HCT116 (cell line): ENCODE data around the gene PRXL2A. TPM values are rescaled to one million over a fixed set of nuclear protein-coding genes. Genes with fewer than 3 reads are reported as not detected.

Experiments
- ATAC-seq: fragments of 200-7000 bp; cut with Tn5 transposase; 2 replicates; pipeline ENCODE4 v1.9.1; 2020; ENCODE audit warnings: mild to moderate bottlenecking, moderate library complexity
- BruUV-seq: library from RNA; stranded (reverse); fragments of 400-500 nt; replicated peaks from 2 replicates; lab custom pipeline; 2021; lab: Mats Ljungman, UMichigan
- CTCF ChIA-PET: fragments of 300-600 bp; sonication (Branson Sonifier 250); formaldehyde crosslinking; loops from one replicate; lab custom pipeline; 2021; ENCODE audit warnings: antibody characterized with exemption; lab: Charles Lee
- POLR2A ChIA-PET: fragments of 300-600, 350-600 bp; sonication (Branson Sonifier 250); formaldehyde crosslinking; loops from one replicate; lab custom pipeline; 2021; ENCODE audit warnings: antibody characterized with exemption; lab: Charles Lee
- RAD21 ChIA-PET, 2 experiments: fragments of 300-600 bp; sonication (Branson Sonifier 250); formaldehyde crosslinking; loops; one replicate each; lab custom pipeline; 2023; ENCODE audit warnings: low total read pairs in 2 of 2; ENCODE audit not compliant: uncharacterized antibody in 2 of 2, unreplicated experiment in 2 of 2, low non-redundant PET in 1 of 2; lab: Charles Lee
- DNase-seq: peaks from one replicate; pipeline ENCODE4 v3.0.0-alpha.2; 2010; ENCODE audit warnings: low read depth, low spot score
- H2AFZ ChIP-seq: fragments of 200-600 bp; shearing (Covaris generic), sonication (generic); 2 replicates; pipeline ENCODE4 v1.6.1; 2017; ENCODE audit warnings: low read depth, mixed run types, mixed read lengths, antibody characterized with exemption, low read length; ENCODE audit not compliant: poor library complexity, severe bottlenecking
- H3K27ac ChIP-seq: 2 replicates; pipeline ENCODE4 v1.5.1; 2012; ENCODE audit warnings: low read depth, low read length
- H3K27me3 ChIP-seq: fragments of 200-600 bp; sonication (generic); 2 replicates; pipeline ENCODE4 v1.6.1; 2016; ENCODE audit warnings: mixed run types, low read length, mixed read lengths; ENCODE audit not compliant: insufficient read depth
- H3K36me3 ChIP-seq, 2 experiments: fragments of 200-500 bp in 1 of 2; fragments of 200-600 bp in 1 of 2; sonication (Bioruptor generic) in 1 of 2; sonication (generic) in 1 of 2; 2 replicates each; pipeline versions ENCODE4 v1.5.1 to v1.6.1; 2014 to 2016; ENCODE audit warnings: low read length in 2 of 2, inconsistent platforms in 1 of 2, mixed read lengths in 1 of 2, mixed run types in 1 of 2; ENCODE audit not compliant: insufficient read depth in 2 of 2, control insufficient read depth in 1 of 2
- H3K4me1 ChIP-seq, 2 experiments: fragments of 200-600 bp in 1 of 2; sonication (generic) in 1 of 2; 2 replicates each; pipeline versions ENCODE4 v1.5.1 to v1.6.1; 2012 to 2017; ENCODE audit warnings: low read length in 2 of 2, inconsistent platforms in 1 of 2, mild to moderate bottlenecking in 1 of 2, mixed read lengths in 1 of 2, mixed run types in 1 of 2, moderate library complexity in 1 of 2; ENCODE audit not compliant: insufficient read depth in 2 of 2, control insufficient read depth in 1 of 2
- H3K4me2 ChIP-seq: fragments of 200-600 bp; sonication (generic); 2 replicates; pipeline ENCODE4 v1.6.1; 2017; ENCODE audit warnings: mixed run types, low read length, mixed read lengths
- H3K4me3 ChIP-seq, 2 experiments: fragments of 200-600 bp in 1 of 2; sonication (generic) in 1 of 2; replicated peaks in 1 of 2; 2 replicates each; pipeline ENCODE4 v1.5.1; 2011 to 2016; ENCODE audit warnings: low read length in 2 of 2, control low read depth in 1 of 2, low read depth in 1 of 2, mild to moderate bottlenecking in 1 of 2, mixed read lengths in 1 of 2, mixed run types in 1 of 2
- H3K79me2 ChIP-seq: fragments of 200-600 bp; sonication (generic); 2 replicates; pipeline ENCODE4 v1.6.1; 2017; ENCODE audit warnings: mild to moderate bottlenecking, mixed run types, low read length, moderate library complexity, mixed read lengths; ENCODE audit not compliant: insufficient read depth
- H3K9ac ChIP-seq: fragments of 200-600 bp; sonication (generic); 2 replicates; pipeline ENCODE4 v1.6.1; 2016; ENCODE audit warnings: low read length, mixed read lengths
- H3K9me2 ChIP-seq: fragments of 200-600 bp; sonication (generic), shearing (Covaris generic); 2 replicates; pipeline ENCODE4 v1.6.1; 2017; ENCODE audit warnings: mixed run types, mild to moderate bottlenecking, moderate library complexity; ENCODE audit not compliant: insufficient read depth
- H3K9me3 ChIP-seq, 2 experiments: fragments of 200-500 bp in 1 of 2; fragments of 200-600 bp in 1 of 2; sonication (Bioruptor generic) in 1 of 2; sonication (generic) in 1 of 2; 2 replicates each; pipeline ENCODE4 v1.6.1; 2014 to 2017; ENCODE audit warnings: low read length in 2 of 2, mixed read lengths in 2 of 2, inconsistent platforms in 1 of 2, low read depth in 1 of 2, mild to moderate bottlenecking in 1 of 2, mixed run types in 1 of 2, moderate library complexity in 1 of 2; ENCODE audit not compliant: control insufficient read depth in 1 of 2, insufficient read depth in 1 of 2
- H4K20me1 ChIP-seq: fragments of 200-600 bp; sonication (generic), shearing (Covaris generic); 2 replicates; pipeline ENCODE4 v1.6.1; 2017; ENCODE audit warnings: mixed run types, mild to moderate bottlenecking, moderate library complexity; ENCODE audit not compliant: insufficient read depth
- CBX3 ChIP-seq: IDR thresholded peaks from 2 replicates; pipeline ENCODE4 v1.6.1; 2012; ENCODE audit warnings: low read depth
- CTCF ChIP-seq, 3 experiments: fragments of 200-600 bp in 1 of 3; sonication (generic) in 1 of 3; IDR thresholded peaks in 2 of 3; conservative IDR thresholded peaks in 1 of 3; 2 replicates each; pipeline ENCODE4 v1.5.1; 2012 to 2017; ENCODE audit warnings: low read depth in 2 of 3, low read length in 2 of 3, antibody characterized with exemption in 1 of 3, borderline replicate concordance in 1 of 3, control low read depth in 1 of 3, mild to moderate bottlenecking in 1 of 3, mixed read lengths in 1 of 3, mixed run types in 1 of 3, moderate library complexity in 1 of 3; ENCODE audit not compliant: insufficient read depth in 1 of 3
- EGR1 ChIP-seq: IDR thresholded peaks from 2 replicates; pipeline ENCODE4 v1.6.1; 2012; ENCODE audit warnings: low read depth
- JUND ChIP-seq: IDR thresholded peaks from 2 replicates; pipeline ENCODE4 v1.6.1; 2012
- POLR2A ChIP-seq: IDR thresholded peaks from 2 replicates; pipeline ENCODE4 v1.7.0; 2011; ENCODE audit warnings: borderline replicate concordance; ENCODE audit not compliant: insufficient read depth, insufficient read length; ENCODE audit errors: extremely low read depth
- TCF7L2 ChIP-seq: IDR thresholded peaks from 2 replicates; pipeline ENCODE4 v1.7.0; 2011; ENCODE audit warnings: borderline replicate concordance, inconsistent platforms; ENCODE audit not compliant: insufficient read depth, insufficient read length; ENCODE audit errors: extremely low read depth
- YY1 ChIP-seq: IDR thresholded peaks from 2 replicates; pipeline ENCODE4 v1.6.1; 2011; ENCODE audit warnings: low read length, low read depth, moderate library complexity, mild to moderate bottlenecking; ENCODE audit not compliant: insufficient replicate concordance; ENCODE audit errors: extremely low read depth
- ZFX ChIP-seq: fragments of 450-650 bp; IDR thresholded peaks from 2 replicates; pipeline ENCODE4 v1.6.1; 2017
- ZNF274 ChIP-seq: fragments of 200-500 bp; sonication (Bioruptor generic); IDR thresholded peaks from 2 replicates; pipeline ENCODE4 v1.6.1; 2014; ENCODE audit warnings: mild to moderate bottlenecking, low read depth, low read length, inconsistent platforms
- intact Hi-C: fragments of 100-400 bp; cut with micrococcal nuclease; formaldehyde crosslinking; loops from 2 replicates; pipeline ENCODE4 v1.10.0; 2022
- total RNA-seq: library from RNA; stranded (reverse); gene quantifications from one replicate; pipeline ENCODE4 v1.2.1, GENCODE V29; 2021; ENCODE audit not compliant: unreplicated experiment
- TF ChIP-seq, protein P1 (sequence below): IDR thresholded peaks from 2 replicates; pipeline ENCODE4 v1.6.1; 2012; ENCODE audit warnings: low read depth
- TF ChIP-seq, protein P2 (sequence below): IDR thresholded peaks from 2 replicates; pipeline ENCODE4 v1.6.1; 2011; ENCODE audit warnings: mild to moderate bottlenecking, low read length, moderate library complexity; ENCODE audit not compliant: insufficient replicate concordance; ENCODE audit errors: extremely low read depth

The PRXL2A gene
- total RNA-seq, 1 experiment from 2014 or later, result 4.9 TPM

DNA sequence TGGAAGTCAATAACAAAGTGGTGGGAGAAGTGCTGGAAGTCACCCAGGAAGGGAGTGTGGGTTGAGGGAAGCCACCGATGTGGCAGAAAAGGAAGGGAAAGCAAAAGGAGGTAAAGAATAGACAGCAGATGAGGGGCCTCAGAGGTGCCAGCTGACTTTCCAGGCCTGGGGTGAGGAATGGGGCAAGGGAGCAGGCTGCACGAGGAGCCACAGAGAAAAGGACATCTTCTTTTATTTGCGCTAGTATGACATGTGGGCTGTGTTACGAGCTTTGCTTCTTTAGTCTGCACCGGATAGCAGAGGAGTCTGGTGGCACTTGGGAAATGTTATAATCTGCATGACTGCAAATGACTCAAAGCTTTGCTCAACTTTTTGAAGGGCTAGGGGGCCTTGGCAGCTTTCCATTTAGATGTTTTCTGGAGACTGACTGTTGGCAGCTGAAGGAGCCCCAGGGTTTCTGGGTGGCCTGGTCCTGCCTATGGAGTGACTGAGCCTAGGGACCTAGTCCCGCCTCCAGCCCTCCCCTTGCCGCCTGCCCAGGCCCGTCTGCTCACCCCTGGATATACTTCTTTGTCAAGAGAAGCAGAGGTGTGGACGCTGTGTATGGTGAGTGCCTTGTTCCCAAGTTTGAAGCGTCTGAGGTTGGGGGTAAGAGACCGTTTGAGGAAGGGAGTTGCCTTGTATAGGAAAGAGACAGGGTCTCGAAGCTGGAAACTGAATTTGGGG is 5.1 kb downstream of the PRXL2A start:
- Histone ChIP-seq H2AFZ (no peak overlapping the region), H3K4me3 (no peak overlapping the region), H3K79me2 (no peaks in the 10 kb centered on the region), H3K36me3 (no peaks in the 10 kb centered on the region), H3K4me1 (no peaks in the 10 kb centered on the region; a peak in 1 of 4 replicates), H3K9me2 (no peaks in the 10 kb centered on the region), H3K27ac (no peak overlapping the region), H4K20me1 (no peaks in the 10 kb centered on the region), H3K9me3 (no peaks in the 10 kb centered on the region), H3K9ac (no peak overlapping the region), H3K27me3 (no peaks in the 10 kb centered on the region), H3K4me2 (no peak overlapping the region)
- RAD21 ChIA-PET, result no interaction called here
- intact Hi-C loops, result no loop called here
- DNase-seq (no peak), ATAC-seq (no peak)
- CTCF ChIA-PET, result no interaction called here
- TF ChIP-seq CBX3 (no peak), ZFX (no peak), CTCF (IDR thresholded peaks at IDR 0.05 in 2 of 3, conservative IDR thresholded peaks at IDR 0.05 in 1 of 3; ENCODE audit: borderline replicate concordance in 1 of 3, insufficient read depth in 1 of 3, low read depth in 2 of 3, low read length in 2 of 3) (no peak), TCF7L2 (no peak), YY1 (no peak), POLR2A (no peak), ZNF274 (no peak), JUND (no peak), EGR1 (no peak)
- TF ChIP-seq, protein P1, sequence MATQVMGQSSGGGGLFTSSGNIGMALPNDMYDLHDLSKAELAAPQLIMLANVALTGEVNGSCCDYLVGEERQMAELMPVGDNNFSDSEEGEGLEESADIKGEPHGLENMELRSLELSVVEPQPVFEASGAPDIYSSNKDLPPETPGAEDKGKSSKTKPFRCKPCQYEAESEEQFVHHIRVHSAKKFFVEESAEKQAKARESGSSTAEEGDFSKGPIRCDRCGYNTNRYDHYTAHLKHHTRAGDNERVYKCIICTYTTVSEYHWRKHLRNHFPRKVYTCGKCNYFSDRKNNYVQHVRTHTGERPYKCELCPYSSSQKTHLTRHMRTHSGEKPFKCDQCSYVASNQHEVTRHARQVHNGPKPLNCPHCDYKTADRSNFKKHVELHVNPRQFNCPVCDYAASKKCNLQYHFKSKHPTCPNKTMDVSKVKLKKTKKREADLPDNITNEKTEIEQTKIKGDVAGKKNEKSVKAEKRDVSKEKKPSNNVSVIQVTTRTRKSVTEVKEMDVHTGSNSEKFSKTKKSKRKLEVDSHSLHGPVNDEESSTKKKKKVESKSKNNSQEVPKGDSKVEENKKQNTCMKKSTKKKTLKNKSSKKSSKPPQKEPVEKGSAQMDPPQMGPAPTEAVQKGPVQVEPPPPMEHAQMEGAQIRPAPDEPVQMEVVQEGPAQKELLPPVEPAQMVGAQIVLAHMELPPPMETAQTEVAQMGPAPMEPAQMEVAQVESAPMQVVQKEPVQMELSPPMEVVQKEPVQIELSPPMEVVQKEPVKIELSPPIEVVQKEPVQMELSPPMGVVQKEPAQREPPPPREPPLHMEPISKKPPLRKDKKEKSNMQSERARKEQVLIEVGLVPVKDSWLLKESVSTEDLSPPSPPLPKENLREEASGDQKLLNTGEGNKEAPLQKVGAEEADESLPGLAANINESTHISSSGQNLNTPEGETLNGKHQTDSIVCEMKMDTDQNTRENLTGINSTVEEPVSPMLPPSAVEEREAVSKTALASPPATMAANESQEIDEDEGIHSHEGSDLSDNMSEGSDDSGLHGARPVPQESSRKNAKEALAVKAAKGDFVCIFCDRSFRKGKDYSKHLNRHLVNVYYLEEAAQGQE, result no peak
- TF ChIP-seq, protein P2, sequence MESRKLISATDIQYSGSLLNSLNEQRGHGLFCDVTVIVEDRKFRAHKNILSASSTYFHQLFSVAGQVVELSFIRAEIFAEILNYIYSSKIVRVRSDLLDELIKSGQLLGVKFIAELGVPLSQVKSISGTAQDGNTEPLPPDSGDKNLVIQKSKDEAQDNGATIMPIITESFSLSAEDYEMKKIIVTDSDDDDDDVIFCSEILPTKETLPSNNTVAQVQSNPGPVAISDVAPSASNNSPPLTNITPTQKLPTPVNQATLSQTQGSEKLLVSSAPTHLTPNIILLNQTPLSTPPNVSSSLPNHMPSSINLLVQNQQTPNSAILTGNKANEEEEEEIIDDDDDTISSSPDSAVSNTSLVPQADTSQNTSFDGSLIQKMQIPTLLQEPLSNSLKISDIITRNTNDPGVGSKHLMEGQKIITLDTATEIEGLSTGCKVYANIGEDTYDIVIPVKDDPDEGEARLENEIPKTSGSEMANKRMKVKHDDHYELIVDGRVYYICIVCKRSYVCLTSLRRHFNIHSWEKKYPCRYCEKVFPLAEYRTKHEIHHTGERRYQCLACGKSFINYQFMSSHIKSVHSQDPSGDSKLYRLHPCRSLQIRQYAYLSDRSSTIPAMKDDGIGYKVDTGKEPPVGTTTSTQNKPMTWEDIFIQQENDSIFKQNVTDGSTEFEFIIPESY, result no peak
- no TSS peak for BruUV-seq
- POLR2A ChIA-PET, result no interaction called here
